Transverse colon (tissue), 3 donors: ENCODE data around the gene KAT2A.

Source experiments
- CTCF ChIP-seq, 5 experiments: fragments of 200-600 bp in 3 of 5; fragments of 450-650 bp in 2 of 5; sonication (generic) in 3 of 5; IDR thresholded peaks; 1 replicate in 2 of 5; 2 replicates in 3 of 5; pipeline ENCODE4 v1.5.1; 2016 to 2017; ENCODE audit warnings: antibody characterized with exemption in 5 of 5, inconsistent platforms in 3 of 5, mild to moderate bottlenecking in 2 of 5, moderate library complexity in 1 of 5
- EP300 ChIP-seq: sonication (generic); formaldehyde crosslinking; IDR thresholded peaks from one replicate; pipeline ENCODE4 v1.6.1; 2017; ENCODE audit warnings: antibody characterized with exemption, low read depth
- POLR2A ChIP-seq: fragments of 450-650 bp; IDR thresholded peaks from one replicate; pipeline ENCODE4 v1.6.1; 2016; ENCODE audit warnings: antibody characterized with exemption, mild to moderate bottlenecking, moderate library complexity

DNA sequence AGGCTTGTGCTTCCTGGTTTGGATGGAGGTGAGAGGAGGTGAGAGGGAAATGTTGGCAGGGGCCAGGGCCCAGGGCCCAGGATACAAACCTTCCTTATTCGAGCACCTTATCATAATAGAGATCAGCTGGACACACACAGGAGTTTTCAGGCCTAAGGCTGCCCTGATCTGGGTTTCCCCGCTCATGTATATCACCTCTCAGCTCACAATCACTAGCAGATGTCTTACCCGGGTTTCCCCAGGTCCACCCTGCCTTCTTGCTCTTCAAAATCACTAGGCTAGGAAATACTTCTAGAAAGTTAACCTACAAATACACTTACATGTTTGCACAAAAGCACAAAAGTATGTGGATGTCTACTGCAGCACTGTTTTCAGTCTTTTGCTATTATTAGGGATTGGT lies 5.7 kb upstream of the KAT2A start:
- TF ChIP-seq POLR2A (no peak), CTCF (IDR thresholded peaks at IDR 0.05) (no peak), EP300 (no peak)
